ENCODE results near the gene WDFY4.

DNA sequence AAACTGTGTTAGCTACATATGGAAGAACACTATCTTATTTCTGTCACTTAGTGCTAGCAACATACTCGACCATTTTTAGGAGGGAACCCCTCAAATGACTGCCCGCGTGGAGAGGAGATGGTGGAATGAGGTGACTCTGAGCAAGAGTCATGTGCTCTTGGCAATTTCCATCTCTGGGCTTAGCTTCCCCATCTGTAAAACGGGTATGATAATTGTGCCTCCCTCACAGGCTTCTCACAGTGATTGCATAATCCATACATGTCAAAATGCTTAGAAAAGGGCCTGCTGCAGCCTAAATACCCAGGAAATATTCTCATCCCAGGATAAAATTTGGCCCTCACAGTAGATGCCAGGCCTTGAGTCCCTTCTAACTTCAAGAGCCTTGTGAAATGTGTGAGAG is 86.6 kb downstream of the WDFY4 start:
- TF ChIP-seq RFX5 (IDR thresholded peaks at IDR 0.05; ENCODE audit: low read length) (no peak), GABPA (IDR thresholded peaks at IDR 0.05; ENCODE audit: low read depth) (no peak), RCOR1 (IDR thresholded peaks at IDR 0.05; ENCODE audit: low read length) (no peak), CHD2 (IDR thresholded peaks at IDR 0.05; ENCODE audit: low read length, partially characterized antibody) (no peak)
- TF ChIP-seq, protein P1, sequence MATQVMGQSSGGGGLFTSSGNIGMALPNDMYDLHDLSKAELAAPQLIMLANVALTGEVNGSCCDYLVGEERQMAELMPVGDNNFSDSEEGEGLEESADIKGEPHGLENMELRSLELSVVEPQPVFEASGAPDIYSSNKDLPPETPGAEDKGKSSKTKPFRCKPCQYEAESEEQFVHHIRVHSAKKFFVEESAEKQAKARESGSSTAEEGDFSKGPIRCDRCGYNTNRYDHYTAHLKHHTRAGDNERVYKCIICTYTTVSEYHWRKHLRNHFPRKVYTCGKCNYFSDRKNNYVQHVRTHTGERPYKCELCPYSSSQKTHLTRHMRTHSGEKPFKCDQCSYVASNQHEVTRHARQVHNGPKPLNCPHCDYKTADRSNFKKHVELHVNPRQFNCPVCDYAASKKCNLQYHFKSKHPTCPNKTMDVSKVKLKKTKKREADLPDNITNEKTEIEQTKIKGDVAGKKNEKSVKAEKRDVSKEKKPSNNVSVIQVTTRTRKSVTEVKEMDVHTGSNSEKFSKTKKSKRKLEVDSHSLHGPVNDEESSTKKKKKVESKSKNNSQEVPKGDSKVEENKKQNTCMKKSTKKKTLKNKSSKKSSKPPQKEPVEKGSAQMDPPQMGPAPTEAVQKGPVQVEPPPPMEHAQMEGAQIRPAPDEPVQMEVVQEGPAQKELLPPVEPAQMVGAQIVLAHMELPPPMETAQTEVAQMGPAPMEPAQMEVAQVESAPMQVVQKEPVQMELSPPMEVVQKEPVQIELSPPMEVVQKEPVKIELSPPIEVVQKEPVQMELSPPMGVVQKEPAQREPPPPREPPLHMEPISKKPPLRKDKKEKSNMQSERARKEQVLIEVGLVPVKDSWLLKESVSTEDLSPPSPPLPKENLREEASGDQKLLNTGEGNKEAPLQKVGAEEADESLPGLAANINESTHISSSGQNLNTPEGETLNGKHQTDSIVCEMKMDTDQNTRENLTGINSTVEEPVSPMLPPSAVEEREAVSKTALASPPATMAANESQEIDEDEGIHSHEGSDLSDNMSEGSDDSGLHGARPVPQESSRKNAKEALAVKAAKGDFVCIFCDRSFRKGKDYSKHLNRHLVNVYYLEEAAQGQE (IDR thresholded peaks at IDR 0.05; ENCODE audit: low read depth, low read length), result no peak
- TF ChIP-seq, protein P2, sequence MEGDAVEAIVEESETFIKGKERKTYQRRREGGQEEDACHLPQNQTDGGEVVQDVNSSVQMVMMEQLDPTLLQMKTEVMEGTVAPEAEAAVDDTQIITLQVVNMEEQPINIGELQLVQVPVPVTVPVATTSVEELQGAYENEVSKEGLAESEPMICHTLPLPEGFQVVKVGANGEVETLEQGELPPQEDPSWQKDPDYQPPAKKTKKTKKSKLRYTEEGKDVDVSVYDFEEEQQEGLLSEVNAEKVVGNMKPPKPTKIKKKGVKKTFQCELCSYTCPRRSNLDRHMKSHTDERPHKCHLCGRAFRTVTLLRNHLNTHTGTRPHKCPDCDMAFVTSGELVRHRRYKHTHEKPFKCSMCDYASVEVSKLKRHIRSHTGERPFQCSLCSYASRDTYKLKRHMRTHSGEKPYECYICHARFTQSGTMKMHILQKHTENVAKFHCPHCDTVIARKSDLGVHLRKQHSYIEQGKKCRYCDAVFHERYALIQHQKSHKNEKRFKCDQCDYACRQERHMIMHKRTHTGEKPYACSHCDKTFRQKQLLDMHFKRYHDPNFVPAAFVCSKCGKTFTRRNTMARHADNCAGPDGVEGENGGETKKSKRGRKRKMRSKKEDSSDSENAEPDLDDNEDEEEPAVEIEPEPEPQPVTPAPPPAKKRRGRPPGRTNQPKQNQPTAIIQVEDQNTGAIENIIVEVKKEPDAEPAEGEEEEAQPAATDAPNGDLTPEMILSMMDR (IDR thresholded peaks at IDR 0.05), result no peak
